Left ventricle myocardium inferior (tissue), 1 donor: ENCODE results near the gene COX6A2. TPM values are rescaled to one million over a fixed set of nuclear protein-coding genes. Genes with fewer than 3 reads are reported as not detected.
"Not testable (repeated sequence)": the region's sequence is repeated elsewhere in the genome, so short reads cannot be mapped to it uniquely, and the experiment has no call there.

Experiments
- DNase-seq: peaks from one replicate; pipeline ENCODE4 v3.0.0-alpha.2; 2020
- H3K27ac ChIP-seq: fragments of 200-600 bp; replicated peaks from 2 replicates; pipeline ENCODE4 v1.8.0; 2021
- H3K27me3 ChIP-seq: fragments of 200-600 bp; 2 replicates; pipeline ENCODE4 v1.8.0; 2021; ENCODE audit warnings: low read depth
- H3K36me3 ChIP-seq: fragments of 200-600 bp; 2 replicates; pipeline ENCODE4 v1.8.0; 2021
- H3K4me1 ChIP-seq: fragments of 200-600 bp; 2 replicates; pipeline ENCODE4 v1.8.0; 2021
- H3K4me3 ChIP-seq: fragments of 200-600 bp; 2 replicates; pipeline ENCODE4 v1.8.0; 2021; ENCODE audit warnings: mild to moderate bottlenecking, moderate library complexity
- H3K9me3 ChIP-seq: fragments of 200-600 bp; replicated peaks from 2 replicates; pipeline ENCODE4 v1.8.0; 2021
- intact Hi-C: fragments of 100-400 bp; cut with micrococcal nuclease; formaldehyde crosslinking; loops from one replicate; pipeline ENCODE4 v1.11.0; 2022
- total RNA-seq: library from RNA; stranded (reverse); fragmentation: NEBNext Ultra II Directional; extraction: Animal tissue kit (Norgen Biotek cat#: 25700); gene quantifications from one replicate; pipeline ENCODE4 v1.2.1, GENCODE V29; 2021
- TF ChIP-seq, protein P1 (sequence below): fragments of 200-600 bp; IDR thresholded peaks from 2 replicates; pipeline ENCODE4 v1.8.0; 2021; ENCODE audit warnings: antibody characterized with exemption, mild to moderate bottlenecking, borderline replicate concordance
- donor health status: DM: no; HTN: yes; CAD: no; lungs with severe emphysema.

The COX6A2 gene
- total RNA-seq, 1 donor from 2014 or later, result 1,568 TPM

DNA sequence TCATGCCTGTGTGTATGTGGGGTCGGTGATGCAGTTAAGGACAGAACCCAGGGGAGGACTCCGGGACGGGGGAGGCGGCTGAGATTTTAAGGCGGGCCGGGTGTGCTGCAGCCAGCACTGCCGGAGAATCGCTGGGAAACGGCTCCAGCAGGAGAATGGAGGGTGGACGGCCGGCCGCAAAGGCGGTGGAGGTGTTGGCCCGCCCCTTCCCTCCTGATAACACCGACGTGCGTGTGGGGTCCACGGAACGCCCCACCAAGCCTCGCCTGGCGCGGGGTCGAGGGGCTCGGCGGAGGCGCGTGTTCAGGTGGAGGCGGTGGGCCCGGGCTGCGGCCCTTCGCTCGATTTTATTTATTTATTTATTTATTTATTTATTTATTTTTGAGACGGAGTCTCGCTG, 13.8 kb upstream of the COX6A2 start:
- intact Hi-C loops, result no loop called here
- TF ChIP-seq, protein P1, sequence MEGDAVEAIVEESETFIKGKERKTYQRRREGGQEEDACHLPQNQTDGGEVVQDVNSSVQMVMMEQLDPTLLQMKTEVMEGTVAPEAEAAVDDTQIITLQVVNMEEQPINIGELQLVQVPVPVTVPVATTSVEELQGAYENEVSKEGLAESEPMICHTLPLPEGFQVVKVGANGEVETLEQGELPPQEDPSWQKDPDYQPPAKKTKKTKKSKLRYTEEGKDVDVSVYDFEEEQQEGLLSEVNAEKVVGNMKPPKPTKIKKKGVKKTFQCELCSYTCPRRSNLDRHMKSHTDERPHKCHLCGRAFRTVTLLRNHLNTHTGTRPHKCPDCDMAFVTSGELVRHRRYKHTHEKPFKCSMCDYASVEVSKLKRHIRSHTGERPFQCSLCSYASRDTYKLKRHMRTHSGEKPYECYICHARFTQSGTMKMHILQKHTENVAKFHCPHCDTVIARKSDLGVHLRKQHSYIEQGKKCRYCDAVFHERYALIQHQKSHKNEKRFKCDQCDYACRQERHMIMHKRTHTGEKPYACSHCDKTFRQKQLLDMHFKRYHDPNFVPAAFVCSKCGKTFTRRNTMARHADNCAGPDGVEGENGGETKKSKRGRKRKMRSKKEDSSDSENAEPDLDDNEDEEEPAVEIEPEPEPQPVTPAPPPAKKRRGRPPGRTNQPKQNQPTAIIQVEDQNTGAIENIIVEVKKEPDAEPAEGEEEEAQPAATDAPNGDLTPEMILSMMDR, result no peak
- DNase-seq, result no peak
- H3K27me3 ChIP-seq, result no peaks in the 10 kb centered on the region
- no peaks in the 10 kb centered on the region for H3K9me3 ChIP-seq
- H3K4me3 ChIP-seq, result peak overlapping the region; percentile 88
- no peaks in the 10 kb centered on the region for H3K36me3 ChIP-seq
- peak overlapping the region; percentile 96 for H3K27ac ChIP-seq
- H3K4me1 ChIP-seq, result peaks cover 41% of the 10 kb centered on the region

GRCh38 chr16:31440516-31441184, 12.5 kb upstream of the COX6A2 start:
- no peaks in the 10 kb centered on the region for H3K27me3 ChIP-seq
- no peaks in the 10 kb centered on the region for H3K9me3 ChIP-seq
- intact Hi-C loops, result no loop called here
- TF ChIP-seq, protein P1, result no peak
- peaks cover 41% of the 10 kb centered on the region for H3K4me1 ChIP-seq
- H3K27ac ChIP-seq, result peak overlapping the region; percentile 96
- no peak overlapping the region for H3K4me3 ChIP-seq
- no peaks in the 10 kb centered on the region for H3K36me3 ChIP-seq
- no peak for DNase-seq

GRCh38 chr16:31439519-31439918, 11.4 kb upstream of the COX6A2 start:
- DNase-seq, result no peak
- peaks cover 41% of the 10 kb centered on the region for H3K4me1 ChIP-seq
- no peaks in the 10 kb centered on the region for H3K36me3 ChIP-seq
- intact Hi-C loops, result no loop called here
- no peaks in the 10 kb centered on the region for H3K9me3 ChIP-seq
- H3K4me3 ChIP-seq, result no peak overlapping the region
- TF ChIP-seq, protein P1, result no peak
- no peaks in the 10 kb centered on the region for H3K27me3 ChIP-seq
- H3K27ac ChIP-seq, result peak overlapping the region; percentile 96

GRCh38 chr16:31439023-31439422, 10.9 kb upstream of the COX6A2 start:
- H3K4me3 ChIP-seq, DNase-seq, H3K27me3 ChIP-seq, intact Hi-C loops, H3K36me3 ChIP-seq, H3K9me3 ChIP-seq: not testable (repeated sequence)
- Histone ChIP-seq H3K27ac (peak overlapping the region; percentile 96), H3K4me1 (peaks cover 41% of the 10 kb centered on the region)

DNA sequence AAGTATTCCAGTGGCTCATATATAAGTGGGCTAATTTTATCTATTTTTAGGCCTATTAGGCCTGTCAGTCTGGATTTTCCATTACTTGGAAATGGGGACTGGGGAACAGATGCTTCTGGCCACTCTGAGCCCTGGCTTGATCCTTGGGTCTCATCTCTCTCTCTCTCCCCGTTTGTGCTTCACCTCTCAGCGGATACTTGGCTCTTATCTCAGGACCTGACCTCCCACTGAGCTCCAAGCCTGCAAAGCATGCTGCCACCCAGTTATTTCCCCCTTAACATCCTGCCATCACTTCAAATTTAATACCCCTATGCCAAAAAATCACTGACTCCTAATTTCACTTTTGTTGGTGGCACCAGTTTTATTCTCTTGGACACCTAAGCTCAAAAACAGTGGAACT, 10.3 kb upstream of the COX6A2 start:
- TF ChIP-seq, protein P1, result no peak
- DNase-seq, result no peak
- H3K36me3 ChIP-seq, result no peaks in the 10 kb centered on the region
- H3K9me3 ChIP-seq, result no peaks in the 10 kb centered on the region
- peaks cover 41% of the 10 kb centered on the region for H3K4me1 ChIP-seq
- intact Hi-C loops, result no loop called here
- H3K27me3 ChIP-seq, result no peaks in the 10 kb centered on the region
- no peak overlapping the region for H3K4me3 ChIP-seq
- peak overlapping the region; percentile 42 for H3K27ac ChIP-seq

GRCh38 chr16:31436221-31437045, 8.3 kb upstream of the COX6A2 start:
- Histone ChIP-seq H3K4me3 (no peak overlapping the region), H3K36me3 (no peaks in the 10 kb centered on the region), H3K4me1 (peaks cover 40% of the 10 kb centered on the region), H3K27ac (no peak overlapping the region), H3K9me3 (no peaks in the 10 kb centered on the region), H3K27me3 (no peaks in the 10 kb centered on the region)
- DNase-seq, result no peak
- TF ChIP-seq, protein P1, result no peak
- intact Hi-C loops, result no loop called here
